SJSA1 (cell line): ENCODE data around the gene TSHZ2. TPM values are rescaled to one million over a fixed set of nuclear protein-coding genes. Genes with fewer than 3 reads are reported as not detected.
"Not testable (repeated sequence)": the region's sequence is repeated elsewhere in the genome, so short reads cannot be mapped to it uniquely, and the experiment has no call there.

Experiments used
- DNase-seq, 2 experiments: peaks; one replicate each; pipeline ENCODE4 v3.0.0-alpha.2; 2015 to 2020; ENCODE audit warnings: low spot score in 2 of 2, low read depth in 1 of 2
- H3K27ac ChIP-seq: fragments of 250-450 bp; sonication (Bioruptor Pico); 2 replicates; pipeline ENCODE4 v1.5.1; 2020; ENCODE audit warnings: mild to moderate bottlenecking, moderate library complexity
- H3K27me3 ChIP-seq: fragments of 250-450 bp; sonication (Bioruptor Pico); replicated peaks from 2 replicates; pipeline ENCODE4 v1.5.1; 2020; ENCODE audit warnings: mild to moderate bottlenecking, moderate library complexity
- H3K36me3 ChIP-seq: fragments of 250-450 bp; sonication (Bioruptor Pico); 2 replicates; pipeline ENCODE4 v1.5.1; 2020; ENCODE audit warnings: mild to moderate bottlenecking
- H3K4me1 ChIP-seq: fragments of 250-450 bp; sonication (Bioruptor Pico); replicated peaks from 2 replicates; pipeline ENCODE4 v1.6.1; 2021; ENCODE audit warnings: mild to moderate bottlenecking
- H3K4me3 ChIP-seq: fragments of 250-450 bp; sonication (Bioruptor Pico); 2 replicates; pipeline ENCODE4 v1.5.1; 2020; ENCODE audit warnings: mild to moderate bottlenecking
- H3K9me3 ChIP-seq: fragments of 250-450 bp; sonication (Bioruptor Pico); replicated peaks from 2 replicates; pipeline ENCODE4 v1.5.1; 2020; ENCODE audit warnings: mild to moderate bottlenecking
- total RNA-seq: library from RNA; depleted of rRNA; stranded (reverse); fragments of >200 nt; shearing (Covaris generic); gene quantifications from 2 replicates; pipeline ENCODE4 v1.2.3, GENCODE V29; 2014

The TSHZ2 gene
- total RNA-seq, 1 experiment from 2014 or later: not detected

GRCh38 chr20:53434662-53435061 is 462.5 kb downstream of the TSHZ2 start:
- H3K36me3 ChIP-seq: no peaks in the 10 kb centered on the region
- H3K9me3 ChIP-seq: no peaks in the 10 kb centered on the region
- no peaks in the 10 kb centered on the region for H3K4me1 ChIP-seq
- peaks cover 10% of the 10 kb centered on the region; the same call in 1 of the 2 replicates for H3K27me3 ChIP-seq
- no peak overlapping the region for H3K4me3 ChIP-seq
- H3K27ac ChIP-seq: no peak overlapping the region
- no peak for DNase-seq

DNA sequence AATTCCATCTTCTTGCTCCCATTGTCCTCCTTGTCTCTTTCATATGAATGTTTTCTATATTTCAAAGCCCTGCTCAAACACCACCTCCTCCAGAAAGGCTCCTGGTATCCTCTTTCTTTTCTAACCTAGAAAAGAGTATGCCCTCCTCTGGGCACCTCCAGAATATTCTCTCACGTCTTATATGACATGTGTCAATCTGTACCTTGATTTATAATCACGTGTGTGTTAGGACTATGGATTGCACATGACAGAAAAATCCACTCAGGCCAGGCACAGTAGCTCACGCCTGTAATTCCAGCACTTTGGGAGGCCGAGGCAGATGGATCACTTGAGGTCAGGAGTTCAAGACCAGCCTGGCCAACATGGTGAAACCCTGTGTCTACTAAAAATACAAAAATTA is 464.8 kb downstream of the TSHZ2 start:
- H3K36me3 ChIP-seq, H3K4me3 ChIP-seq, H3K4me1 ChIP-seq, DNase-seq, H3K27ac ChIP-seq, H3K9me3 ChIP-seq: not testable (repeated sequence)
- peaks cover 10% of the 10 kb centered on the region; the same call in 1 of the 2 replicates for H3K27me3 ChIP-seq

- Histone ChIP-seq H3K4me3 (no peak overlapping the region), H3K27me3 (peaks cover under 1% of the 10 kb centered on the region; the same call in 1 of the 2 replicates), H3K9me3 (no peaks in the 10 kb centered on the region), H3K4me1 (no peaks in the 10 kb centered on the region), H3K27ac (no peak overlapping the region), H3K36me3 (no peaks in the 10 kb centered on the region)
- no peak for DNase-seq
Observed at GRCh38 chr20:53438368-53438767, 466.2 kb downstream of the TSHZ2 start.

DNA sequence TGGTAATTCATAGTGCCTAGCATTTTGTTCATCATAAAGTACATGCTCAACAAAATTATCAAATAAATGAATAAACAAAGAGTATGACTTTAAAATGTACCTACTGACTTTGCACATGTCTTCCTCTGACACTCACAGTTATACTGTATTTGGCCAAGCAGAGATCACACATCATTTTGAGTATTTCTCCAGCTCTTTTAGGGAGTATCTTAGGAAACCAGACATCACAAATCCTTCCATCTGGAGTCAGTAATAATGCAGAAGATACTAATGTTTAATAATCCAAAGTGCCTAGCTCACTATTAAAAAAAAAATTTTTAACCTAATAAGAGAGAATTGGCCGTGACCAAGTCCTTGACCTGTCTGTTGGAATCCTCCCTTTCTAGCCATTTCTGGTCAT is 466.9 kb downstream of the TSHZ2 start:
- Histone ChIP-seq H3K4me1 (no peaks in the 10 kb centered on the region), H3K27me3 (no peaks in the 10 kb centered on the region; the same call in 1 of the 2 replicates), H3K4me3 (no peak overlapping the region), H3K9me3 (no peaks in the 10 kb centered on the region), H3K27ac (no peak overlapping the region), H3K36me3 (no peaks in the 10 kb centered on the region)
- no peak for DNase-seq

DNA sequence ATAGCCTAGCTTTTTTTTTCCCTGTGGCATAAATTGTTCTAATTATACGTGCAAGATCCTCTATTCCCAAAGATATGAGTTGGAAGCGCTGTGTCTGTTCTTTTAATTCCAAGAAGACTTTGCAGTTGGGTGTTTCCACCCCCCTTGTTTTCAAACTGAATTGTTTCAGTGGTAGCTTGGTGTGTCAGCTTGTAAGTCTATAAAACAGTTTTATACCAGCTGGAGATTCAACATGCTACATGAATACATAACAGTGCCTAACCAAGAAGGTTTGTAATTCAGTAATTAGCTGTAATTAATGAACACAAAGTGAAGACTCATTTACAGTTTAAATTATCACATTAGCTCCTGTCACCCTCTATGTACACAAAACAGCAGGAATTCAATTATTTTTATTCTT is 467.5 kb downstream of the TSHZ2 start:
- Histone ChIP-seq H3K4me3 (no peak overlapping the region), H3K4me1 (no peaks in the 10 kb centered on the region), H3K27me3 (no peaks in the 10 kb centered on the region; the same call in 1 of the 2 replicates), H3K36me3 (no peaks in the 10 kb centered on the region), H3K9me3 (no peaks in the 10 kb centered on the region), H3K27ac (no peak overlapping the region)
- DNase-seq: no peak

- Histone ChIP-seq H3K9me3 (no peaks in the 10 kb centered on the region; the same call in 1 of the 2 replicates), H3K4me3 (no peak overlapping the region), H3K27ac (no peak overlapping the region), H3K4me1 (no peaks in the 10 kb centered on the region), H3K36me3 (no peaks in the 10 kb centered on the region), H3K27me3 (no peaks in the 10 kb centered on the region; the same call in 1 of the 2 replicates)
- DNase-seq: no peak
Observed at GRCh38 chr20:53444401-53445149, 472.4 kb downstream of the TSHZ2 start.

DNA sequence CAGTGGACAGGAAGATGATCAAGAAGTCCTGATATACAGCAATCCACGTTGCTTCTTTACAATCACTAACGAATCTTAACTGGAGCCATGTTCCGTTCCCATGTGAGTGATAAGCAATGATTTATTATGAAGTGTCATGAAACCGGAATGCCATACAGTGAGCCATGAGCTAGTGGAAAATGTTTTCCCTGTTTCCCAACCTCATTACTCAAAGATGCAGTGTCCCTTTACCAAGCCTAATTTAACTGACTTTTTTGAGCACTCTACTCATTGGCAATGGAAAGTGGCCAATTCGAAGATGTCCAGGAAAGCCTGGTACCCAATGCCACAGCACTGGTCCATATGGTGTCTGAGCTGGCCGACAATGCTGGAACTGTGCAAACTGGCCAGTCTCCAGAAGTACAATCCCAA is 473.2 kb downstream of the TSHZ2 start:
- Histone ChIP-seq H3K27ac (no peak overlapping the region), H3K27me3 (no peaks in the 10 kb centered on the region; the same call in 1 of the 2 replicates), H3K9me3 (no peaks in the 10 kb centered on the region; the same call in 1 of the 2 replicates), H3K4me3 (no peak overlapping the region), H3K36me3 (no peaks in the 10 kb centered on the region), H3K4me1 (no peaks in the 10 kb centered on the region)
- no peak for DNase-seq

DNA sequence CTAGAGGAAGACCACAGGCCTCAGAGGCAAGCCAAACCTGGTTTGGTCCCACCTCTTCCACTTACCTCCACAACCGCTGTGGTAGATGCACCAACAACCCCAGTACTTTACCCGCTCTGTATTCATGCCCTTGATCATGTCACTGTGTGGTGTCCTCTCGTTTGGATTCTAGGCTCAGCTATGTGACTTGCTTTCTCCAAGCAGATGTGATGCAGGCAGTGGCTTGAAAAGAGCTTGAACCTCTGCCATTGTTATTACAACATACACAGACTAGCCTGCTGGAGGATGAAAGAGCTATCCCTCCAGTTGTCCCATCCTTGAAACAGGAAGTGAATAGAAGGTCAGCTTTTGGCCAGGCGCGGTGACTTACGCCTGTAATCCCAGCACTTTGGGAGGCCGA is 473.8 kb downstream of the TSHZ2 start:
- H3K9me3 ChIP-seq: no peaks in the 10 kb centered on the region; the same call in 1 of the 2 replicates
- H3K27ac ChIP-seq: no peak overlapping the region
- no peaks in the 10 kb centered on the region for H3K36me3 ChIP-seq
- no peak overlapping the region for H3K4me3 ChIP-seq
- no peaks in the 10 kb centered on the region for H3K4me1 ChIP-seq
- no peak for DNase-seq
- no peaks in the 10 kb centered on the region; the same call in 1 of the 2 replicates for H3K27me3 ChIP-seq

- Histone ChIP-seq H3K9me3 (no peaks in the 10 kb centered on the region; the same call in 1 of the 2 replicates), H3K27me3 (no peaks in the 10 kb centered on the region; the same call in 1 of the 2 replicates), H3K27ac (no peak overlapping the region), H3K4me1 (no peaks in the 10 kb centered on the region), H3K4me3 (no peak overlapping the region), H3K36me3 (no peaks in the 10 kb centered on the region)
- no peak for DNase-seq
Observed at GRCh38 chr20:53447316-53447715, 475.2 kb downstream of the TSHZ2 start.

DNA sequence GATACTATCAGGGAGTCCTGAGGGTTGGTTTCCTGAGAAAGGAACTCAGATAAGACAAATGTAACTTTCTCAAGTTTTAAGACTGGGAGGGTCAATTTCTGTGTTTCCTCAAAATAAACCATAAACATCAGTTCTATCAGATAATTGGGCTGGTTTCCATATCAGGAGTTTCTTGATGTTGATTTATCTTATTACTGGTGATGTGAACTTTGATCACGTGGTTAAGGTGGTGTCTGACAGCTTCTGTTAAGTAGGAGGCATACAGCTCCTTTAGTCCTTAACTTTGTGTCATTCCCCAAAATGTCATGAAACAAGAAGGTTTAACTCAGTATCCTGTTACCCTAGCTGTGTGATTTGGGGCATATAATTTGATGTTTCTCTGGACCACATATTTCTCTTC is 476.3 kb downstream of the TSHZ2 start:
- no peak overlapping the region for H3K4me3 ChIP-seq
- no peaks in the 10 kb centered on the region; the same call in 1 of the 2 replicates for H3K9me3 ChIP-seq
- no peaks in the 10 kb centered on the region; the same call in 1 of the 2 replicates for H3K27me3 ChIP-seq
- DNase-seq: no peak
- H3K4me1 ChIP-seq: no peaks in the 10 kb centered on the region
- no peak overlapping the region for H3K27ac ChIP-seq
- H3K36me3 ChIP-seq: no peaks in the 10 kb centered on the region

GRCh38 chr20:53448875-53449274 is 476.7 kb downstream of the TSHZ2 start:
- Histone ChIP-seq H3K27ac (no peak overlapping the region), H3K4me1 (no peaks in the 10 kb centered on the region)
- no peak for DNase-seq

DNA sequence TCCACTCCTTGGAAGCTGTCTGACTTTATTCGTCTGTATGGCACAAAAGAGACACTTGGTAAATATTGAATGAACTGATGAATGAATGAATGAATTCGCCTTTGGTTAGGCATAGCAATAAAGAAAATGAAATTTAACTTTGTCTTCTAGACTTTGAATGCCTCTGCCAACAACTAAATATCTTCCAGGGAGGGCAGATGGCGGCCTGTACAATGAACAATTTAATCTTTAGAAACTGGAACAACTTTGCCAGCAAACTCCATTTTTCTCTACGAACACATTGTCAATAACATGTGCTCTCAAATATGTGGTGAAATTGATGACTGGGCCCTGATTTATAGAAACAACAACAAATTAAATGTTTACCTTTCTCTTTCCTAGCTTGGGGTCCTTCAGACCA is 480.9 kb downstream of the TSHZ2 start:
- H3K27me3 ChIP-seq: no peaks in the 10 kb centered on the region
- no peaks in the 10 kb centered on the region; the same call in 1 of the 2 replicates for H3K9me3 ChIP-seq
- H3K4me1 ChIP-seq: no peaks in the 10 kb centered on the region
- H3K27ac ChIP-seq: no peak overlapping the region
- DNase-seq: no peak
- no peak overlapping the region for H3K4me3 ChIP-seq
- H3K36me3 ChIP-seq: no peaks in the 10 kb centered on the region

More at GRCh38 chr20:53448875-53449274, 476.7 kb downstream of the TSHZ2 start:
- Histone ChIP-seq H3K4me3 (no peak overlapping the region), H3K27me3 (no peaks in the 10 kb centered on the region; the same call in 1 of the 2 replicates), H3K9me3 (no peaks in the 10 kb centered on the region; the same call in 1 of the 2 replicates), H3K36me3 (no peaks in the 10 kb centered on the region)

- H3K27ac ChIP-seq: no peak overlapping the region
- H3K27me3 ChIP-seq: no peaks in the 10 kb centered on the region
- H3K9me3 ChIP-seq: no peaks in the 10 kb centered on the region
- H3K4me1 ChIP-seq: no peaks in the 10 kb centered on the region
- H3K36me3 ChIP-seq: no peaks in the 10 kb centered on the region
- no peak for DNase-seq
- H3K4me3 ChIP-seq: no peak overlapping the region
Observed at GRCh38 chr20:53454675-53455276, 482.6 kb downstream of the TSHZ2 start.
